ENCODE measurements around the gene LRRC27. TPM values are rescaled to one million over a fixed set of nuclear protein-coding genes. Genes with fewer than 3 reads are reported as not detected.
"Not testable (repeated sequence)": the region's sequence is repeated elsewhere in the genome, so short reads cannot be mapped to it uniquely, and the experiment has no call there.

Gene LRRC27
- total and polyA plus RNA-seq, 2 donors (not counting 1 experiment from before 2014, with no cell fraction given) = 4.1 to 11.7 TPM

DNA sequence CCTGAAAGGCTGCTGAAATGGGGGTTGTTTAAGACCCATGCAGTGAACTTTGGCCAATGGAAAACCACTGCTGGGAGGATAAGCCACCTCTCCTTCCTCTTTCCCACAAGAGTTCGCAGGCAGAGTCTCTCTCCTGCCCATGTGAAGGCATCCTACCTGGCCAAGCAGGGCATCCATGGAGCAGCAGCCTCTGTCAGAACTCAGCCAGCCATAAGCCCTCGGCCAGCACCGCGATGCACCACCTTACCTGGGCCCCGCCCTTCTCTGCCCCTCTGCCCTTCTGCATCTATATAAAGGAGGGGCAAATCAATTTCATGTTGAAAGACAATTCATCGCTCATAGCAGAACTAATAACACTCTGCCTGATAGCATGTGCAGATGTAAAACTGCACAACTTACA, 18.1 kb upstream of the LRRC27 start:
- Histone ChIP-seq H3K4me1 (ENCODE audit: control insufficient read depth, extremely low read depth, insufficient read depth, low read length) (no peaks in the 10 kb centered on the region), H3K4me3 (replicated peaks in 1 of 4; ENCODE audit: control extremely low read depth in 1 of 4, insufficient read depth in 1 of 4, low read depth in 3 of 4, low read length in 4 of 4) (no peak overlapping the region), H3K9ac (ENCODE audit: insufficient read depth, low read length) (no peak overlapping the region), H3K9me3 (ENCODE audit: control insufficient read depth, insufficient read depth, low read depth, low read length) (no peaks in the 10 kb centered on the region), H3K79me2 (ENCODE audit: control insufficient read depth, insufficient read depth, low read length) (no peaks in the 10 kb centered on the region), H4K20me1 (ENCODE audit: control insufficient read depth, extremely low read depth, insufficient read depth, low read length) (no peaks in the 10 kb centered on the region), H3K27ac (ENCODE audit: insufficient read depth, low read length) (no peak overlapping the region), H3K36me3 (ENCODE audit: control insufficient read depth, insufficient read depth, low read length) (no peaks in the 10 kb centered on the region), H3K4me2 (ENCODE audit: extremely low read depth, insufficient read depth, low read length) (no peak overlapping the region), H3K27me3 (ENCODE audit: control insufficient read depth, insufficient read depth, low read length) (no peaks in the 10 kb centered on the region), H2AFZ (ENCODE audit: low read length) (no peak overlapping the region)
- DNase-seq (ENCODE audit: low read depth in 2 of 2) = no peak
- TF ChIP-seq, protein P1, sequence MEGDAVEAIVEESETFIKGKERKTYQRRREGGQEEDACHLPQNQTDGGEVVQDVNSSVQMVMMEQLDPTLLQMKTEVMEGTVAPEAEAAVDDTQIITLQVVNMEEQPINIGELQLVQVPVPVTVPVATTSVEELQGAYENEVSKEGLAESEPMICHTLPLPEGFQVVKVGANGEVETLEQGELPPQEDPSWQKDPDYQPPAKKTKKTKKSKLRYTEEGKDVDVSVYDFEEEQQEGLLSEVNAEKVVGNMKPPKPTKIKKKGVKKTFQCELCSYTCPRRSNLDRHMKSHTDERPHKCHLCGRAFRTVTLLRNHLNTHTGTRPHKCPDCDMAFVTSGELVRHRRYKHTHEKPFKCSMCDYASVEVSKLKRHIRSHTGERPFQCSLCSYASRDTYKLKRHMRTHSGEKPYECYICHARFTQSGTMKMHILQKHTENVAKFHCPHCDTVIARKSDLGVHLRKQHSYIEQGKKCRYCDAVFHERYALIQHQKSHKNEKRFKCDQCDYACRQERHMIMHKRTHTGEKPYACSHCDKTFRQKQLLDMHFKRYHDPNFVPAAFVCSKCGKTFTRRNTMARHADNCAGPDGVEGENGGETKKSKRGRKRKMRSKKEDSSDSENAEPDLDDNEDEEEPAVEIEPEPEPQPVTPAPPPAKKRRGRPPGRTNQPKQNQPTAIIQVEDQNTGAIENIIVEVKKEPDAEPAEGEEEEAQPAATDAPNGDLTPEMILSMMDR (conservative IDR thresholded peaks at IDR 0.05 in 1 of 2, IDR thresholded peaks at IDR 0.05 in 1 of 2; ENCODE audit: low read depth in 1 of 2, low read length in 2 of 2) = no peak
- TF ChIP-seq EZH2 (IDR thresholded peaks at IDR 0.05; ENCODE audit: low read length, missing control alignments) = no peak

DNA sequence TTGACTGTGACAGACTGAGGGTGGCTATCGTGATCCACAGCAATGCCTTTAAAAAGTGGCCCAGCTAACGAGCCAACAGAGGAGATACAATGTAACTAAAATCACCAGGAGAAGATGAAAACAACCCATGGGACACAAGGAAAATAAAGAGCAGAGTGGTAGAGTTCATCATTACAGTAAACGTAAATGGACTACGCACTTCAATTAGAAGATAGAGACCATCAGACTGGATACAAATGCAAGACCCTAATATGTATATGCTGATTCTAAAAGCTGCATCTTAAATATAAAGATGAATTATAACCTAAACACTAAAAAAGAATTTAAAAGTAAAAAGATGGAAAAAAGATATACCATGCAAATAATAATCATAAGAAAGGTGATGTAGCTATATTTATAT, 17.7 kb upstream of the LRRC27 start:
- Histone ChIP-seq H3K4me3 (replicated peaks in 1 of 4; ENCODE audit: control extremely low read depth in 1 of 4, insufficient read depth in 1 of 4, low read depth in 3 of 4, low read length in 4 of 4) (no peak overlapping the region), H3K27me3 (ENCODE audit: control insufficient read depth, insufficient read depth, low read length) (no peaks in the 10 kb centered on the region), H3K9ac (ENCODE audit: insufficient read depth, low read length) (no peak overlapping the region), H2AFZ (ENCODE audit: low read length) (no peak overlapping the region), H3K4me1 (ENCODE audit: control insufficient read depth, extremely low read depth, insufficient read depth, low read length) (peaks cover under 1% of the 10 kb centered on the region), H3K36me3 (ENCODE audit: control insufficient read depth, insufficient read depth, low read length) (no peaks in the 10 kb centered on the region), H3K27ac (ENCODE audit: insufficient read depth, low read length) (no peak overlapping the region), H4K20me1 (ENCODE audit: control insufficient read depth, extremely low read depth, insufficient read depth, low read length) (no peaks in the 10 kb centered on the region), H3K4me2 (ENCODE audit: extremely low read depth, insufficient read depth, low read length) (no peak overlapping the region), H3K79me2 (ENCODE audit: control insufficient read depth, insufficient read depth, low read length) (no peaks in the 10 kb centered on the region), H3K9me3 (ENCODE audit: control insufficient read depth, insufficient read depth, low read depth, low read length) (no peaks in the 10 kb centered on the region)
- no peak for TF ChIP-seq EZH2 (IDR thresholded peaks at IDR 0.05; ENCODE audit: low read length, missing control alignments)
- TF ChIP-seq, protein P1 (conservative IDR thresholded peaks at IDR 0.05 in 1 of 2, IDR thresholded peaks at IDR 0.05 in 1 of 2; ENCODE audit: low read depth in 1 of 2, low read length in 2 of 2) = no peak
- no peak for DNase-seq (ENCODE audit: low read depth in 2 of 2)

DNA sequence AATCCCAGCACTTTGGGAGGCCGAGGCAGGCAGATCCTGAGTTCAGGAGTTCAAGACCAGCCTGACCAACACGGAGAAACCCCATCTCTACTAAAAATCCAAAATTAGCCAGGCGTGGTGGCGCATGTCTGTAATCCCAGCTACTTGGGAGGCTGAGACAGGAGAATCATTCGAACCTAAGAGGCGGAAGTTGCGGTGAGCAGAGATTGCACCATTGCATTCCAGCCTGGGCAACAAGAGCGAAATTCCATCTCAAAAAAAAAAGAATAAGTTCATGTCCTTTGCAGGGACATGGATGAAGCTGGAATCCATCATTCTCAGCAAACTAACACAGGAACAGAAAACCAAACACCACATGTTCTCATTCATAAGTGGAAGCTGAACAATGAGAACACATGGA, 17.1 kb upstream of the LRRC27 start:
- not testable (repeated sequence) for H3K4me1 ChIP-seq (ENCODE audit: control insufficient read depth, extremely low read depth, insufficient read depth, low read length); H4K20me1 ChIP-seq (ENCODE audit: control insufficient read depth, extremely low read depth, insufficient read depth, low read length); H3K4me2 ChIP-seq (ENCODE audit: extremely low read depth, insufficient read depth, low read length); H3K79me2 ChIP-seq (ENCODE audit: control insufficient read depth, insufficient read depth, low read length); H3K36me3 ChIP-seq (ENCODE audit: control insufficient read depth, insufficient read depth, low read length); H3K27ac ChIP-seq (ENCODE audit: insufficient read depth, low read length); H3K27me3 ChIP-seq (ENCODE audit: control insufficient read depth, insufficient read depth, low read length); H3K9ac ChIP-seq (ENCODE audit: insufficient read depth, low read length); H3K4me3 ChIP-seq (replicated peaks in 1 of 4; ENCODE audit: control extremely low read depth in 1 of 4, insufficient read depth in 1 of 4, low read depth in 3 of 4, low read length in 4 of 4); DNase-seq (ENCODE audit: low read depth in 2 of 2); H3K9me3 ChIP-seq (ENCODE audit: control insufficient read depth, insufficient read depth, low read depth, low read length); H2AFZ ChIP-seq (ENCODE audit: low read length)
